ENCODE measurements around the gene S100A4.
"Not testable (repeated sequence)": the region's sequence is repeated elsewhere in the genome, so short reads cannot be mapped to it uniquely, and the experiment has no call there.

Gene S100A4

GRCh38 chr1:153566414-153567371, 21.1 kb upstream of the S100A4 start:
- DNase-seq, result peak; percentile 95

- peak; percentile 62 for DNase-seq
Observed at GRCh38 chr1:153565529-153566374, 20.1 kb upstream of the S100A4 start, which contains the start of gene S100A2. Gene S100A2, minus strand, starts transcription at chr1:153565844. Its CDS starts 1,967 bp downstream, at chr1:153563877.

DNA sequence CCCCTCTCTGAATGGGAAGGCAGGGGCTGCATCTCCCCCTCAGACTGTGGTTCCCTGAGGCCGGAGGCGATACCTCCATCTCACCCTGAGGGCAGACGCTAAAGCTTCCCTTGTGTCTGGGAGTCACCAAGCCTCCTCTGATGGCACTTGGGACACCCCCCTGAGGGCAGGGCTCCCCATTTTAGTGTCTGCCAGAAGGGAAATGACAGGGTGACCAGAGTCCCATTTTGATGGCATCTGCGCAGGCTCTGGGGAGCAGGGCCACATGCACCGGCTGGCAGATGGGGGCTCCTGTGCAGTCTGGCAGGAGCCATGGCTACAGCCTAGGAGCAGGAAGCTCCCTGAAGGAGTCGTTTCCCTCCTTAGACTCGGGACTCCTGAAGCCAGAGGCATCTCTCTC, 18.4 kb upstream of the S100A4 start:
- DNase-seq, result no peak

GRCh38 chr1:153563483-153563901, 17.9 kb upstream of the S100A4 start:
- no peak for DNase-seq

DNA sequence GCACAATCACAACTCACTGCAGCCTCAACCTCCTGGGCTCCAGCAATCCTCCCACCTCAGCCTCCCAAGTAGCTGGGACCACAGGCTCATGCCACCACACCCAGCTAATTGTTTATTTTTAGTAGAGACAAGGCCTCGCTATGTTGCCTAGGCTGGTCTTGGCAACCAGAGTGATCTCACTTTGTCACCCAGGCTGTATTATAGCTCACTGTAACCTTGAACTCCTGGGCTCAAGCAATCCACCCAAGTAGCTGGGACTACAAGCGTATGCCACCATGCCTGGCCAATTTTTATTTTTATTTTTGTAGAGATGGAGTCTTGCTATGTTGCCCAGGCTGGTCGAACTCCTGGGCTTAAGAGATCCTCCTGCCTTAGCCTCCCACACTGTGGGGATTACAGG, 16.4 kb upstream of the S100A4 start:
- DNase-seq, result not testable (repeated sequence)

DNA sequence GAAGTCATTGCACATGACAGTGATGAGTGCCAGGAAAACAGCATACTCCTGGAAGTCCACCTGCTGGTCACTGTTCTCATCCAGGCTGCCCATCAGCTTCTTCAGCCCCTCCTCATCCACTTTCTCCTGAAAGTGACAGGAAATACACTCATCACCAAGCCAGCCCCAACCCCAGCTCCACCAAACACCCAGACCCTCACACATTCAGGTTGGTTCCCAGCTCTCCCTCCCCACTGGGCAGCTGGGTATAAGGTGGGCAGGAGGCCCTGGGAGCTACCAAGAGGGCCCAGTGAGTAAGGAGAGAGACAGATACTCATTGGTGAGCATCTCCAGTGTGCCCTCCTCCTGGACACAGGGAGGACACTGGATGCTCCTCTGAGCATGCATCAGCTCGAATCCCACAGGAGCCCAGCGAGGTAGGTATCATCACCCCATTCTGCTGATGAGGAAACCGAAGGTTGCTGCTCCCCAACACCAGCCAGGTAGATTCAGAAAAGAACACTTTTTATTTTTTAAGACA, 15.9 kb upstream of the S100A4 start:
- DNase-seq, result no peak

GRCh38 chr1:153560771-153561465, 15.3 kb upstream of the S100A4 start:
- DNase-seq, result no peak

- no peak for DNase-seq
Observed at GRCh38 chr1:153560241-153560640, 14.6 kb upstream of the S100A4 start.

DNA sequence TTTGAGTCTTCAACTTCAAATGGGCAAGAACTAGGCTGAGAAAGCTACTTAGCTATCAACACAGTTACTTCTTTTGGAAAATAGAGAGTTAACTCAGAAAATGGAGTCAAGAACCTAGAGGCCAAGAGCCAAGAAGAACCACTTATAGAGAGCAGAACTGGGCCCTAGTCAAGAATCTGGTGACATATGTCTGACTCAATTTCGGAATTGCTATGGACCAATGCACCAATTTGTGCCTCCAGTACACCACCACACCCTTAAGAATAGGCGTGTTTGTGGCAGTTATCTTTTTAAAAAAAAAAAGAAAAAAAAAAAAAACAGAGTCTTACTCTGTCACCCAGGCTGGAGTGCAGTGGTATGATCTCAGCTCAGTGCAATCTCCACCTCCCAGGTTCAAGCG, 12.3 kb upstream of the S100A4 start:
- no peak for DNase-seq

- DNase-seq, result no peak
Observed at GRCh38 chr1:153556348-153556747, 10.7 kb upstream of the S100A4 start.

DNA sequence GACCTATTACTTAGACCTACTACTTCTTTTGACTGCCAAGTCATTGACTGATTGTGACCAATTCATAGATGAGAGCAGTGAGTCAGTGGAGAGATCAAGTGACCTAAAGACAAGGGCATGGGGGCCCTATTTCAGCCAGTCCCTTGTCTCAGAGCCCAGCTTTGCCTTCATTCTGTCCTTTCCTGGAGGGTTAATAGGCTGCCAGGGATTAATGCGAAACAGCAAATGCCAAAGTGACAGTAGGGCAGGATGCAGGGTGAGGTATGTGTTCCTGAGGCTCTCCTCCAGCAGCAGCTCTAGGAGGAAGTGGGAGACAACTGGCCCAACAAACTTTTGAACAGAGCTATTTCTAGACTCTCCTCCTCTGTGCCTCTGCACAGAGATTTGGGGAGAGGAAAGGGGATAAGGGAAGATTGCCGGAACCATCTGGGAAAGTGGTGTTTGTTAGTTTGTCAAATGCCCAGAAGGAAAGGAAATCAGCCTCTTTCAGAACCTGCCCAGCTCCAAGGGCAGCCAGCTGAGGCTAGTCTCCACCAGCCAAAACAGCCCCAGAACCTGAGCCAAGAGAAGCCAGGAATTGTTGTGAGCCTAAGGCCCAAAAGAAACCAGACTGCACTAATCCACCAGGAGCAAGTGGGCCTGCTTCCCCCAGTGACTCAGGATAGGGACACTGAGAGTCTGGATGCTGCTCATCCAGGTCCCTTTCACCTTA, 8.4 kb upstream of the S100A4 start:
- no peak for DNase-seq

GRCh38 chr1:153553096-153553495, 7.5 kb upstream of the S100A4 start:
- no peak for DNase-seq

DNA sequence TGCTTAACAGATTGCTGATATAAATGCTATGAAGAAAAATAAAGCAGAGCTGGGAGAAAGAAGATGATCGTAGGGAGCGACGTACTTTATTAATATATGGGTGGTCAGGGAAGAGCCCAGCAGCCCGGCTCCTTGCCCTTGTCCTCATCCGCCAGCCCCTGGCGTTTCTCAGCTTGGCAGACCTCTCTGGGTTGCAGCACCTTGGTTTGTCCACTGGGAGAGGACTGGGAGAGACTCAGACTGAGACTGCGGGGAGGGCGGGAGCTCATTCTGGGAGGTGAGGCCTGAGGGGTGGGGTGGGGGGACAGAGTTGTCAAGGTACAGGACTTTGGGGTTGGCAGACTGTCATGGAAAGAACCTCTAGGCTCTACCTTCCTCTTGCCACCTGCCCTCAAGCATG, 6.7 kb upstream of the S100A4 start:
- DNase-seq, result no peak

- DNase-seq, result no peak
Observed at GRCh38 chr1:153550827-153551500, 5.4 kb upstream of the S100A4 start.

GRCh38 chr1:153550398-153550758, 4.8 kb upstream of the S100A4 start:
- DNase-seq, result no peak

GRCh38 chr1:153549741-153550397, 4.3 kb upstream of the S100A4 start:
- DNase-seq, result no peak

- DNase-seq, result no peak
Observed at GRCh38 chr1:153548722-153549688, 3.4 kb upstream of the S100A4 start, which contains the start of gene S100A3. Gene S100A3, minus strand, starts transcription at chr1:153549258. Its CDS starts 773 bp downstream, at chr1:153548485.

DNA sequence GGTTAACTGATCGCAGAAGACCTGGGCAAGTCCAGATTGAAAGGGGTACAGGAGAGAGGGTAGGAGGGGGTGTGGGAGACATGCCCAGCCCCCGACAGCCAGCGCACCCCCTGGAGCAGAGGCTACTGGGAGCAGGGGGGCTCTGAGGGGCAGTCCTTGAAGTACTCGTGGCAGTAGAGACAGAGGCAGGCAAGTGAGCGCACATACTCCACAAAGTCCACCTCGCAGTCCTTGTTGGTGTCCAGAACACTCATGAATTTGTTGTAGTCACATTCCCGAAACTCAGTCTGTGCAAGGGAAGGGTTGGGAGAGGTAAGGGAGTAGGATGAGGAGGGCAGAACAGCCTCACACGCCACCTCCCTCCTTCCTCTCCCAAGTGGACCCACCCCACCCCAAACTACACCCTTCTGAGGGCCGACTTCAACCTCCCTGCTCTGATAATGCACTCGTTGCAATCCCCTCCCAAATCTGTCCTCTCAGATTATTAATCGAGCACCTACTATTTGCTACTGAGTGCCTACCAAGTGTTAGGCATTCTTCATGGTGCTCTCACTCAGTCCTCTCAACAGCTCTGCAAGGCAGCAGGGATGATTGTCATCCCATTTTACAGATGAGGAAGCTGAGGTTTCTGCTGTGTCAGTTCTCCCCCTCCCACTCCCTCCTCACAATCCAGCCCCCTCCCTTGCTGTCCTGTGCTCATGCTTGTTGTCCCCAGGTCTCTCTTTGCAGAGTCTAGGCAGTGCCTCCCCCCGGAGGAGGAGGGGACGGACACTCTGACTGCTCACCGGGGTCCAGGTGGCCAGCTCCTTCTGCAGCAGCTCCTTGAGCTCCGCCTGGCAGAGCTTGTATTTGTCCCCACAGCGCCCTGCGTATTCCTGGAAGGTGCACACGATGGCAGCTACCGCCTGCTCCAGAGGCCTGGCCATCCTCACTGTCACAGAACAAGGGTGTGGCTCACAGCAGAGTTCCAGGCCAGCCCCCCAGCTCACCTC, 2.2 kb upstream of the S100A4 start:
- DNase-seq, result no peak
